AG10803 (cell line): ENCODE results near the gene ATP2B2.
"Not testable (repeated sequence)": the region's sequence is repeated elsewhere in the genome, so short reads cannot be mapped to it uniquely, and the experiment has no call there.

Experiments used
- DNase-seq: peaks from one replicate; pipeline ENCODE4 v3.0.0; 2010; ENCODE audit warnings: low read depth
- H3K4me3 ChIP-seq: 2 replicates; pipeline ENCODE4 v1.5.1; 2011; ENCODE audit warnings: mild to moderate bottlenecking, low read length, control low read depth
- TF ChIP-seq, protein P1 (sequence below): conservative IDR thresholded peaks from 2 replicates; pipeline ENCODE4 v1.5.1; 2011; ENCODE audit warnings: mild to moderate bottlenecking, low read length, control low read depth, inconsistent platforms

Gene ATP2B2

DNA sequence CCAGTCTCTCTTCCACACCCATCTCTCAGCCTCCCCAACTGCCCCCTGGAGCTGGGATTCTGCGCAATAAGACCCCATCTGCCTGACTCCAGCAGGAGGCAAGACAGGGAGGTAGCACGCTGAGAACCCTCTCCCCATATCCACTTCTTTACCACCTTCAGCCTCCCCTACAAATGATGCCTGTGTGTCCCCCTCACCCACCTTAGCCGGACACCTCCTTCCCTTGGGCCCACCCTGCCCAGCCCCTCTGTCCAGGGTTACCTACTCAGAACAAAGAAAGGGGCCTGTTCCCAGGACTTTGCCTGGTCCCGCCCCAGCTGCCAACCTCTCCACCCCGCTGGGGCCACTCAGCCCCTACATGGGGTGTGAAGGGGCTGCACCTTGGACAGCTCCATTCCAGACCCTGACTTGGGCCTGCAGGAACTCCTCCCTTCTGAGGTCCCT is 40.8 kb upstream of the ATP2B2 start:
- TF ChIP-seq, protein P1, sequence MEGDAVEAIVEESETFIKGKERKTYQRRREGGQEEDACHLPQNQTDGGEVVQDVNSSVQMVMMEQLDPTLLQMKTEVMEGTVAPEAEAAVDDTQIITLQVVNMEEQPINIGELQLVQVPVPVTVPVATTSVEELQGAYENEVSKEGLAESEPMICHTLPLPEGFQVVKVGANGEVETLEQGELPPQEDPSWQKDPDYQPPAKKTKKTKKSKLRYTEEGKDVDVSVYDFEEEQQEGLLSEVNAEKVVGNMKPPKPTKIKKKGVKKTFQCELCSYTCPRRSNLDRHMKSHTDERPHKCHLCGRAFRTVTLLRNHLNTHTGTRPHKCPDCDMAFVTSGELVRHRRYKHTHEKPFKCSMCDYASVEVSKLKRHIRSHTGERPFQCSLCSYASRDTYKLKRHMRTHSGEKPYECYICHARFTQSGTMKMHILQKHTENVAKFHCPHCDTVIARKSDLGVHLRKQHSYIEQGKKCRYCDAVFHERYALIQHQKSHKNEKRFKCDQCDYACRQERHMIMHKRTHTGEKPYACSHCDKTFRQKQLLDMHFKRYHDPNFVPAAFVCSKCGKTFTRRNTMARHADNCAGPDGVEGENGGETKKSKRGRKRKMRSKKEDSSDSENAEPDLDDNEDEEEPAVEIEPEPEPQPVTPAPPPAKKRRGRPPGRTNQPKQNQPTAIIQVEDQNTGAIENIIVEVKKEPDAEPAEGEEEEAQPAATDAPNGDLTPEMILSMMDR, result no peak
- DNase-seq, result no peak
- no peak overlapping the region for H3K4me3 ChIP-seq

DNA sequence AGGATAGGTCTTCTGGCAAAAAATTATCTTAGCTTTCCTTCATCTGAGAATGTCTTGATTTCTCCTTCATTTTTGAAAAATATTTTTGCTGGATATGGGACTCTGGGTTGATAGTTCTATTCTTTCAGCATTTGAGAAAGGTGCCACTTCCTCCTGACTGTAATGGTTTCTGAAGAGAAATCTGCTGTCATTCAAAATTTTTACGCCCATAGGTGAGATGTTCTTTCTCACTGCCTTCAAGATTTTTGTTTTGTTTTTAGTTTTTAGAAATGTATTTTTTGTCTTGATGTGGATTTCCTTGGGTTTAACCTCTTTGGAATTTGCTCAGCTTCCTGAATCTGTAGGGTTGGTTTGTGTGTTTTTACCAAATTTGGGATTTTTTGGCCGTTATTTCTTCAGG is 37.1 kb upstream of the ATP2B2 start:
- no peak overlapping the region for H3K4me3 ChIP-seq
- no peak for DNase-seq
- TF ChIP-seq, protein P1, result no peak

DNA sequence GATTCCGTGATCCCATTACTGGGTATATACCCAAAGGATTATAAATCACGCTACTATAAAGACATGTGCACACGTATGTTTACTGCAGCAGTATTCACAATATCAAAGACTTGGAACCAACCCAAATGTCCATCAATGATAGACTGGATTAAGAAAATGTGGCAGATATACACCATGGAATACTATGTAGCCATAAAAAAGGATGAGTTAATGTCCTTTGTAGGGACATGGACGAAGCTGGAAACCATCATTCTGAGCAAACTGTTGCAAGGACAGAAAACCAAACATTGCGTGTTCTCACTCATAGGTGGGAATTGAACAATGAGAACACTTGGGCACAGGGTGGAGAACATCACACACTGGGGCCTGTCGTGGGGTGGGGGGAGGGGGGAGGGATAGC is 35.0 kb upstream of the ATP2B2 start:
- not testable (repeated sequence) for H3K4me3 ChIP-seq, DNase-seq

DNA sequence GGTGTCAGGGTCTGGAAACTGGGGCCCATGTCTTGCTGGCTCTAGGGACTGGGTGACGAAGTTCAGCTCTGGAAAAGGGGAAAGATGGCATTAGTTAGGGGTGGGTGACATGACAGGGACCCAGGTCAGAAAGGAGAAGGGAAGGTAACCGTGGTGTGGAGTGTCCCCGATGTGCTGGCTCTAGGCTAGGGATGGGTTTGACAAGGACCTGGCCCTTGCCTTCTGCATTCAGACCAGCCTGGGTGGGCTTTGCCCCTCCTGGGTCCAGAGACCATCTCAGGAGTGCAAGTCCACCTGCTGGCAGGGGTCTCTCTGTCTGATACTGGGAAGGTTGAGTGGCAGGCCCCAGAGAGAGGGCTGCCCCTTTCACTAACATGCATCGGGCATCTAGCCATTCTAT is 28.7 kb upstream of the ATP2B2 start:
- no peak overlapping the region for H3K4me3 ChIP-seq
- TF ChIP-seq, protein P1, result no peak
- no peak for DNase-seq

DNA sequence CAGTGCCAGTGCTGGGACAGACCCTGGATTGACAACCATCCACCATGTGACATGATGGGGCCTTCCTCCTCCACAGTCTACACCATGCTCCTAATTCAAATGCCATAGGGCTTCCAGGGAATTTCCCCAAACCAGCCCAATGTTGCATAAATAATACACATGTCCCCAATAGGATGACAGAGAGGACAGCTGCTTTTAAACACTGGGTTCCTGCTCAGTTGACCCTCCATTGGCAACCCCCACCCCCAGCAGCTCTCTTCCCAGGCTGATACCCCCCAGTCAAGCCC is 28.3 kb upstream of the ATP2B2 start:
- no peak for DNase-seq
- H3K4me3 ChIP-seq, result no peak overlapping the region
- TF ChIP-seq, protein P1, result no peak

DNA sequence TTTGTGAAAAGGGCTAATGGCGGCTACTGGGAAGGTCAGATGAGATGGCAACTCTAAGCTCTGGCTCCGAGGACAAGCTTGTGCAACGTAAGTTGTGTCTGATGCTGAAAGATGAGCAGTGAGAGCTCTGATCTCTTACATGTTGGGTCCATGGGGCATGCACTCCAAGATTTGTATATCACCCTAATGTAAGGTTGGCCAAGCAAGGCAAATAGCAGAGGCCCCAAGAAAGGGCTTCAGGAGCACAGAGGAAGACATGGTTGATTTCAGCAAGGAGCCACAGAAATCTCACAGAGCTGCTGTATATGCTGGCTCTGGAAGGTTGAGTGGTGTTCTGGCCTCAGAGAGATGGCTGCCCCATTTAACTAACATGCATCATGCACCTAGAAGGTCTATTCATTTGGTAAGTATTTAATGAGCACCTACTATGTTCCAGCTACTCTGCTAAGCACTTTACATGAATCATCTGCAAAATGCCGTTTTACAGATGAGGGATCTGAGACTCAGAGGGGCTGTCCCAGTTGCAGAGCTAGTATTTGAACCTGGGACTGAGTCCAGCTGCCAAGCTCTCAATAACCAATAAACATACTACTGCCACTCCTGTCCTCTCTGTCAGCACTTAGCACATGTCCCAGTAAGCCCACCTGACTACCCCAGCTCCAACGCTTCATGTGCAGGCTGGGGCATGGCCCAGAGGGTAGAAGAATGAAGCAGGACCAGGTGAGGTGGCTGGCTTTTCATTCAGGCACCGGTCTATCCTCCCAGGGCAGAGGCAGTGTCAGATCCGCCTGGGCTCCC is 27.8 kb upstream of the ATP2B2 start:
- H3K4me3 ChIP-seq, result no peak overlapping the region
- DNase-seq, result no peak
- TF ChIP-seq, protein P1, result no peak

DNA sequence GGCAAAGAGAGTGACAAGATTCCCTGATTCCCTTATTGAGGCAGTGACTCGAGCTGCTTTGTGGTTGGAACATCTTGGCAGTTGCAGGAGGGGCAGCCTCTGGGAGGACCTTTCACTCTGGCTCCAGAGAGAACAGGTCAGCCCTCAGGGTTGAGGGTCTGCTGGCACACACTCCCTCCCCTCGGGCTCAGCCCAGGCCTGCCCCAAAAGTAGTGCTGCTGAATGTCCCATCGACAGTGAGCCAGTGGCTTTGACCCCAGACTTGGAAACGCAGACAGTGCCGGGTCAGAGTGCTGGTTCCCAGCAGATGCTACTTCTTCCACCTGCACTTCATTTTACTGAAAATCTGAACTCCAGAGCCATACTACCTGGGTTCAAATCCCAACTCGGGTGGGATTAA is 25.6 kb upstream of the ATP2B2 start:
- TF ChIP-seq, protein P1, result no peak
- H3K4me3 ChIP-seq, result no peak overlapping the region
- no peak for DNase-seq

DNA sequence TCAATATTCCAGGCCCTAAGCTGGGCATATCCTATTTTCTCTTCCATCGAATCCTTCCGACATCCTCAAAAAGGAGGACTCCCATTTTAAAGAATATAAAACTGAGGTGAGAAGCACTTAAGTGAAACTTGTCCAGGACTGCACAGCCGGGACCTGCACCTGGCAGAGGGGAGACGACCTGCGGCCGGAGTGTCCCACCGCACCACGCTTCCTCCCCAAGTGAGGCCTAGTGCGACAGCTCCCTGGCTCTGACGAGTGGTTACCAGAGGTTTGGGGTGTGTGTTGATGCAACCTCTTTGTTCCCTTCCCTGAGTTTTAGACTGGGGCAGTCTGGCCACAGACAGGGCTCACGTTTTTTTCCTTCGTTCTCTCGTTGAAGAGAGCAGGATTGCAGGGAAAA is 24.9 kb upstream of the ATP2B2 start:
- DNase-seq, result no peak

More for the DNA sequence above, 24.9 kb upstream of the ATP2B2 start:
- no peak overlapping the region for H3K4me3 ChIP-seq
- TF ChIP-seq, protein P1, result no peak
